Neural cell (in vitro differentiated cells): Measurements from ENCODE around the gene GPR173. TPM values are rescaled to one million over a fixed set of nuclear protein-coding genes. Genes with fewer than 3 reads are reported as not detected.

Source experiments
- H2AFZ ChIP-seq: fragments of 200-600, 300-800 bp; sonication (generic), shearing (Covaris generic); 2 replicates; pipeline ENCODE4 v1.6.0; 2014; ENCODE audit warnings: low read depth, mild to moderate bottlenecking, antibody characterized with exemption, low read length, moderate library complexity
- H3F3A ChIP-seq: fragments of 200-600 bp; shearing (Covaris generic); 2 replicates; pipeline ENCODE4 v1.6.1; 2016; ENCODE audit warnings: mild to moderate bottlenecking, moderate library complexity, mixed read lengths, antibody characterized with exemption, low read length; ENCODE audit not compliant: insufficient read depth, poor library complexity, severe bottlenecking
- H3K27ac ChIP-seq: fragments of 200-600, 300-800 bp; sonication (generic), shearing (Covaris generic); 2 replicates; pipeline ENCODE4 v1.5.1; 2014; ENCODE audit warnings: mild to moderate bottlenecking, low read length, moderate library complexity
- H3K27me3 ChIP-seq: fragments of 300-800, 200-600 bp; sonication (generic), shearing (Covaris generic); 2 replicates; pipeline ENCODE4 v1.6.0; 2014; ENCODE audit warnings: mild to moderate bottlenecking, low read depth, low read length, moderate library complexity; ENCODE audit not compliant: insufficient read depth
- H3K36me3 ChIP-seq: fragments of 300-800, 200-600 bp; sonication (generic), shearing (Covaris generic); 2 replicates; pipeline ENCODE4 v1.5.1; 2014; ENCODE audit warnings: mild to moderate bottlenecking, antibody characterized with exemption, low read length, moderate library complexity; ENCODE audit not compliant: insufficient read depth
- H3K4me2 ChIP-seq: fragments of 300-800, 200-600 bp; sonication (generic), shearing (Covaris generic); 2 replicates; pipeline ENCODE4 v1.6.0; 2014; ENCODE audit warnings: mild to moderate bottlenecking, low read length
- H3K4me3 ChIP-seq: fragments of 300-800, 200-600 bp; sonication (generic), shearing (Covaris generic); 2 replicates; pipeline ENCODE4 v1.5.1; 2014; ENCODE audit warnings: mild to moderate bottlenecking, low read length, moderate library complexity
- H3K79me2 ChIP-seq: fragments of 200-600 bp; shearing (Covaris generic); replicated peaks from 2 replicates; pipeline ENCODE4 v1.6.0; 2014; ENCODE audit warnings: mild to moderate bottlenecking, low read length, moderate library complexity; ENCODE audit not compliant: insufficient read depth
- H3K9ac ChIP-seq: fragments of 300-800, 200-600 bp; sonication (generic), shearing (Covaris generic); 2 replicates; pipeline ENCODE4 v1.6.1; 2016; ENCODE audit warnings: mild to moderate bottlenecking, low read length, mixed read lengths
- H3K9me2 ChIP-seq: fragments of 200-600 bp; shearing (Covaris generic); 2 replicates; pipeline ENCODE4 v1.6.1; 2016; ENCODE audit warnings: mild to moderate bottlenecking, low read length, mixed read lengths; ENCODE audit not compliant: insufficient read depth
- H3K9me3 ChIP-seq: fragments of 200-600, 300-800 bp; sonication (generic), shearing (Covaris generic); 2 replicates; pipeline ENCODE4 v1.6.1; 2016; ENCODE audit warnings: mild to moderate bottlenecking, mixed run types, low read length, moderate library complexity, mixed read lengths
- H4K20me1 ChIP-seq: fragments of 200-600 bp; shearing (Covaris generic); 2 replicates; pipeline ENCODE4 v1.6.1; 2016; ENCODE audit warnings: mild to moderate bottlenecking, mixed run types; ENCODE audit not compliant: insufficient read depth
- EP300 ChIP-seq: fragments of 450-650 bp; conservative IDR thresholded peaks from 2 replicates; pipeline ENCODE4 v1.6.1; 2014; ENCODE audit warnings: antibody characterized with exemption, mild to moderate bottlenecking, moderate library complexity; ENCODE audit not compliant: poor library complexity, severe bottlenecking
- EZH2 ChIP-seq: fragments of 200-600, 300-800 bp; shearing (Covaris generic), sonication (generic); IDR thresholded peaks from 2 replicates; pipeline ENCODE4 v1.6.1; 2014; ENCODE audit warnings: antibody characterized with exemption, low read length, borderline replicate concordance, mild to moderate bottlenecking; ENCODE audit not compliant: insufficient read depth, poor library complexity, severe bottlenecking
- MXI1 ChIP-seq: fragments of 450-650 bp; conservative IDR thresholded peaks from 2 replicates; pipeline ENCODE4 v1.6.1; 2014; ENCODE audit warnings: antibody characterized with exemption, mild to moderate bottlenecking; ENCODE audit not compliant: poor library complexity, severe bottlenecking
- POLR2AphosphoS5 ChIP-seq: IDR thresholded peaks from 2 replicates; pipeline ENCODE4 v1.6.1; 2012
- RAD21 ChIP-seq: fragments of 450-650 bp; conservative IDR thresholded peaks from 2 replicates; pipeline ENCODE4 v1.6.1; 2014; ENCODE audit warnings: antibody characterized with exemption, mild to moderate bottlenecking, moderate library complexity
- SMC3 ChIP-seq: fragments of 450-650 bp; conservative IDR thresholded peaks from 2 replicates; pipeline ENCODE4 v1.6.1; 2014; ENCODE audit warnings: antibody characterized with exemption, mild to moderate bottlenecking, moderate library complexity; ENCODE audit not compliant: poor library complexity
- TAF1 ChIP-seq: IDR thresholded peaks from 2 replicates; pipeline ENCODE4 v1.6.1; 2012; ENCODE audit warnings: low read depth
- polyA plus RNA-seq: library from polyadenylated mRNA; depleted of rRNA; stranded (reverse); fragments of >200 nt; gene quantifications from 2 replicates; pipeline ENCODE4 v1.2.3, GENCODE V29; 2014
- TF ChIP-seq, protein P1 (sequence below): IDR thresholded peaks from 2 replicates; pipeline ENCODE4 v1.6.1; 2012; ENCODE audit warnings: borderline replicate concordance
- TF ChIP-seq, protein P2 (sequence below): fragments of 450-650 bp; IDR thresholded peaks from 2 replicates; pipeline ENCODE4 v1.5.1; 2014; ENCODE audit warnings: antibody characterized with exemption, mild to moderate bottlenecking, moderate library complexity; ENCODE audit not compliant: poor library complexity, severe bottlenecking

GPR173 gene
- polyA plus RNA-seq, 1 donor from 2014 or later: 26.9 TPM

DNA sequence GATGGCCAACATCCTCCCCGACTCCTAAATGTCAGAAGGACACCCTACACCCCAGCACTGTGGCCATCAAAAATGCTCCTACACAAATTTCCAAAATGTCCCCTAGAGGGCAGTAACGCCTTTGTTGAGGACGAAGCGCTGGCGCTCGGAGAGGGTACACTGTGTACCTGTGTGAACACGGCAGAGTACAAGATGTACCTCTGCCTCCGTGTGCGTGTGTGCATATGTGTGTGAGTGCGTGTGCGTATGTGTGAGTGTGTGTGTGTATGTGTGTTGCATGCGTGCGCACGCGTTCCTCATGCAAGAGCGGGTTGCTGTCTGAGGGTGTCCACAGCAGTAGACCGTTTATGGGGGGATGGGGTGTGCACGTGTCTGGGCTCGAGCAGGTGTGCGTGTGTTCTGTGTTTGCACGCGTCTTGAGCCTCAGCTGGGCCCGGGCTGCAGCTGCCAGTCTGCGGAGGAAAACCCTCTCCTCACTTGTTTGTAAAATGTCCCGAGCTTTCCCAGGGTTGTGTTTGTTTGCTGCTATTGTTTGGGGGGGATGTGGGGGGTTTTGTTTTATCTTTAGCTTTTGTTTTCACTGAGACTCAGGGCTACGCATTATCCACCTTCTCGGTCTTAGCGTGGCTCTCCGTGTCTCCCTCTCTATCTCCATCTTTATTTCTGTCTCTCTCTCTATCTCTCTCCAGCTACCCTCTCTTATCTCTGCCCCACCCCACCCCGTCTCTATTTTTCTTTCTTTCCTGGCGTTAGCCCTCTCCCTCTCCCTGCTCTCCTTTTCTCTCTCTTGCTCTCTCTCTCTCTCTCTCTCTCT is 23.2 kb downstream of the GPR173 start:
- TF ChIP-seq POLR2AphosphoS5: peak; percentile 39
- no peak for TF ChIP-seq EZH2
- TF ChIP-seq RAD21: peak; percentile 66
- peak; percentile 60 for TF ChIP-seq SMC3
- TF ChIP-seq MXI1: peak; percentile 54
- TF ChIP-seq TAF1: no peak
- TF ChIP-seq EP300: no peak
- TF ChIP-seq, protein P1, sequence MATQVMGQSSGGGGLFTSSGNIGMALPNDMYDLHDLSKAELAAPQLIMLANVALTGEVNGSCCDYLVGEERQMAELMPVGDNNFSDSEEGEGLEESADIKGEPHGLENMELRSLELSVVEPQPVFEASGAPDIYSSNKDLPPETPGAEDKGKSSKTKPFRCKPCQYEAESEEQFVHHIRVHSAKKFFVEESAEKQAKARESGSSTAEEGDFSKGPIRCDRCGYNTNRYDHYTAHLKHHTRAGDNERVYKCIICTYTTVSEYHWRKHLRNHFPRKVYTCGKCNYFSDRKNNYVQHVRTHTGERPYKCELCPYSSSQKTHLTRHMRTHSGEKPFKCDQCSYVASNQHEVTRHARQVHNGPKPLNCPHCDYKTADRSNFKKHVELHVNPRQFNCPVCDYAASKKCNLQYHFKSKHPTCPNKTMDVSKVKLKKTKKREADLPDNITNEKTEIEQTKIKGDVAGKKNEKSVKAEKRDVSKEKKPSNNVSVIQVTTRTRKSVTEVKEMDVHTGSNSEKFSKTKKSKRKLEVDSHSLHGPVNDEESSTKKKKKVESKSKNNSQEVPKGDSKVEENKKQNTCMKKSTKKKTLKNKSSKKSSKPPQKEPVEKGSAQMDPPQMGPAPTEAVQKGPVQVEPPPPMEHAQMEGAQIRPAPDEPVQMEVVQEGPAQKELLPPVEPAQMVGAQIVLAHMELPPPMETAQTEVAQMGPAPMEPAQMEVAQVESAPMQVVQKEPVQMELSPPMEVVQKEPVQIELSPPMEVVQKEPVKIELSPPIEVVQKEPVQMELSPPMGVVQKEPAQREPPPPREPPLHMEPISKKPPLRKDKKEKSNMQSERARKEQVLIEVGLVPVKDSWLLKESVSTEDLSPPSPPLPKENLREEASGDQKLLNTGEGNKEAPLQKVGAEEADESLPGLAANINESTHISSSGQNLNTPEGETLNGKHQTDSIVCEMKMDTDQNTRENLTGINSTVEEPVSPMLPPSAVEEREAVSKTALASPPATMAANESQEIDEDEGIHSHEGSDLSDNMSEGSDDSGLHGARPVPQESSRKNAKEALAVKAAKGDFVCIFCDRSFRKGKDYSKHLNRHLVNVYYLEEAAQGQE: no peak
- TF ChIP-seq, protein P2, sequence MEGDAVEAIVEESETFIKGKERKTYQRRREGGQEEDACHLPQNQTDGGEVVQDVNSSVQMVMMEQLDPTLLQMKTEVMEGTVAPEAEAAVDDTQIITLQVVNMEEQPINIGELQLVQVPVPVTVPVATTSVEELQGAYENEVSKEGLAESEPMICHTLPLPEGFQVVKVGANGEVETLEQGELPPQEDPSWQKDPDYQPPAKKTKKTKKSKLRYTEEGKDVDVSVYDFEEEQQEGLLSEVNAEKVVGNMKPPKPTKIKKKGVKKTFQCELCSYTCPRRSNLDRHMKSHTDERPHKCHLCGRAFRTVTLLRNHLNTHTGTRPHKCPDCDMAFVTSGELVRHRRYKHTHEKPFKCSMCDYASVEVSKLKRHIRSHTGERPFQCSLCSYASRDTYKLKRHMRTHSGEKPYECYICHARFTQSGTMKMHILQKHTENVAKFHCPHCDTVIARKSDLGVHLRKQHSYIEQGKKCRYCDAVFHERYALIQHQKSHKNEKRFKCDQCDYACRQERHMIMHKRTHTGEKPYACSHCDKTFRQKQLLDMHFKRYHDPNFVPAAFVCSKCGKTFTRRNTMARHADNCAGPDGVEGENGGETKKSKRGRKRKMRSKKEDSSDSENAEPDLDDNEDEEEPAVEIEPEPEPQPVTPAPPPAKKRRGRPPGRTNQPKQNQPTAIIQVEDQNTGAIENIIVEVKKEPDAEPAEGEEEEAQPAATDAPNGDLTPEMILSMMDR: peak; percentile 77
- H3K36me3 ChIP-seq: no peaks in the 10 kb centered on the region
- H3K27ac ChIP-seq: no peak overlapping the region
- H3K9ac ChIP-seq: no peak overlapping the region
- no peaks in the 10 kb centered on the region for H3K9me3 ChIP-seq
- H3K27me3 ChIP-seq: no peaks in the 10 kb centered on the region
- no peaks in the 10 kb centered on the region for H3F3A ChIP-seq
- H4K20me1 ChIP-seq: no peaks in the 10 kb centered on the region
- no peak overlapping the region for H2AFZ ChIP-seq
- no peaks in the 10 kb centered on the region for H3K9me2 ChIP-seq
- H3K4me3 ChIP-seq: peak overlapping the region; percentile 53
- H3K4me2 ChIP-seq: no peak overlapping the region
- no peaks in the 10 kb centered on the region for H3K79me2 ChIP-seq

DNA sequence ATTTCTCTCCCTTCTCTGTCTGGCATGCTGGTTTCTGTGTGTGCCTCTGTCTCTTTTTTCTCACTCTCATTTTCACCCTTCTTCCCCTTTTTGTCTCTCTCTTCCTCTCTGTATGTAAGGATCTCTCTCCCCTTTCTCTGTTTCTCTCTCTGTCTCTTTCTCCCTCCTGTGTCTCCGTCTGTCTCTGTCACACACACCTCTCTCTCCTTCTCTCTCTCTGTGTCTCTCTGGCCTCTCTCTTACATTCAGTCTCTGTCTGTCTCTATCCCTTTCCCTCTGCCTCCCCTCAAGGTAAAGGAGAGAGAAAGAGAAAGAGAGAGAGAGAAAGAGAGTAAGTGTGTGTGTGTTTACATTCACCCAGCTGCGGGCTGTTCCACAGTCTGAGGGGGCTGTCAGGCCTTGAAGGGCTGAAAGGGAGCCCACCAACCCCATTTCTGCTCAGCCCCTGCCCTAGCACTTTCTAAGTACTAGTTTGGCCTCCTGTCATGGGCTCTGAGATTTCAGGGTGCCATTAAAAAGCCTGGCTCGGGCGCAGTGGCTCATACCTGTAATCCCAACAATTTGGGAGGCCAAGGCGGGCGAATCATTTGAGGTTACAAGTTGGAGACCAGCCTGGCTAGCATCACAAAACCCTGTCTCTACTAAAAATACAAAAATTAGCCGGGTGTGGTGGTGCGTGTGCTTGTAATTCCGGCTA is 24.0 kb downstream of the GPR173 start:
- Histone ChIP-seq H2AFZ (no peak overlapping the region), H3K9me3 (no peaks in the 10 kb centered on the region), H3K4me2 (no peak overlapping the region), H4K20me1 (no peaks in the 10 kb centered on the region), H3K9ac (no peak overlapping the region), H3K27me3 (no peaks in the 10 kb centered on the region), H3K4me3 (no peak overlapping the region), H3F3A (no peaks in the 10 kb centered on the region), H3K79me2 (no peaks in the 10 kb centered on the region), H3K36me3 (no peaks in the 10 kb centered on the region), H3K9me2 (no peaks in the 10 kb centered on the region), H3K27ac (no peak overlapping the region)
- TF ChIP-seq EP300: no peak
- TF ChIP-seq EZH2: no peak
- no peak for TF ChIP-seq RAD21
- no peak for TF ChIP-seq SMC3
- TF ChIP-seq, protein P1: no peak
- no peak for TF ChIP-seq POLR2AphosphoS5
- TF ChIP-seq, protein P2: no peak
